ENCODE measurements around the gene FITM1.

The FITM1 gene

GRCh38 chr14:24122898-24123297, 7.6 kb upstream of the FITM1 start:
- Histone ChIP-seq H3K4me3 (ENCODE audit: low read length in 2 of 2) (no peak overlapping the region), H3K4me1 (ENCODE audit: control insufficient read depth, insufficient read depth, low read length) (no peaks in the 10 kb centered on the region), H3K9ac (ENCODE audit: low read length in 2 of 2) (no peak overlapping the region), H3K27me3 (ENCODE audit: control insufficient read depth in 1 of 2, insufficient read depth in 2 of 2, low read length in 2 of 2) (no peaks in the 10 kb centered on the region), H3K27ac (ENCODE audit: low read length) (no peak overlapping the region), H3K9me3 (ENCODE audit: control insufficient read depth in 2 of 2, low read length in 2 of 2) (no peaks in the 10 kb centered on the region), H3K36me3 (ENCODE audit: control insufficient read depth in 2 of 2, insufficient read depth in 2 of 2, low read length in 2 of 2) (peaks cover 42 to 44% of the 10 kb centered on the region in 2 donors)

GRCh38 chr14:24123424-24124417, 6.7 kb upstream of the FITM1 start:
- H3K36me3 ChIP-seq (ENCODE audit: control insufficient read depth in 2 of 2, insufficient read depth in 2 of 2, low read length in 2 of 2) = peaks cover 34 to 36% of the 10 kb centered on the region in 2 donors

GRCh38 chr14:24126939-24127338, 3.5 kb upstream of the FITM1 start:
- Histone ChIP-seq H3K27ac (ENCODE audit: low read length) (no peak overlapping the region), H3K4me1 (ENCODE audit: control insufficient read depth, insufficient read depth, low read length) (no peaks in the 10 kb centered on the region)

More at GRCh38 chr14:24123424-24124417, 6.7 kb upstream of the FITM1 start:
- no peak overlapping the region for H3K27ac ChIP-seq (ENCODE audit: low read length)
- no peaks in the 10 kb centered on the region for H3K9me3 ChIP-seq (ENCODE audit: control insufficient read depth in 2 of 2, low read length in 2 of 2)
- H3K9ac ChIP-seq (ENCODE audit: low read length in 2 of 2) = no peak overlapping the region
- H3K4me1 ChIP-seq (ENCODE audit: control insufficient read depth, insufficient read depth, low read length) = no peaks in the 10 kb centered on the region
- no peaks in the 10 kb centered on the region for H3K27me3 ChIP-seq (ENCODE audit: control insufficient read depth in 1 of 2, insufficient read depth in 2 of 2, low read length in 2 of 2)
- H3K4me3 ChIP-seq (ENCODE audit: low read length in 2 of 2) = no peak overlapping the region

GRCh38 chr14:24127673-24128072, 2.8 kb upstream of the FITM1 start:
- Histone ChIP-seq H3K36me3 (ENCODE audit: control insufficient read depth in 2 of 2, insufficient read depth in 2 of 2, low read length in 2 of 2) (peaks cover 8 to 9% of the 10 kb centered on the region in 2 donors), H3K27ac (ENCODE audit: low read length) (no peak overlapping the region), H3K4me1 (ENCODE audit: control insufficient read depth, insufficient read depth, low read length) (no peaks in the 10 kb centered on the region)

More at GRCh38 chr14:24126939-24127338, 3.5 kb upstream of the FITM1 start:
- no peak overlapping the region for H3K9ac ChIP-seq (ENCODE audit: low read length in 2 of 2)
- H3K9me3 ChIP-seq (ENCODE audit: control insufficient read depth in 2 of 2, low read length in 2 of 2) = no peaks in the 10 kb centered on the region
- H3K4me3 ChIP-seq (ENCODE audit: low read length in 2 of 2) = no peak overlapping the region
- no peaks in the 10 kb centered on the region for H3K27me3 ChIP-seq (ENCODE audit: control insufficient read depth in 1 of 2, insufficient read depth in 2 of 2, low read length in 2 of 2)
- H3K36me3 ChIP-seq (ENCODE audit: control insufficient read depth in 2 of 2, insufficient read depth in 2 of 2, low read length in 2 of 2) = peaks cover 11 to 13% of the 10 kb centered on the region in 2 donors

GRCh38 chr14:24129410-24129998, 955 bp upstream of the FITM1 start:
- Histone ChIP-seq H3K9me3 (ENCODE audit: control insufficient read depth in 2 of 2, low read length in 2 of 2) (no peaks in the 10 kb centered on the region), H3K27ac (ENCODE audit: low read length) (no peak overlapping the region), H3K27me3 (ENCODE audit: control insufficient read depth in 1 of 2, insufficient read depth in 2 of 2, low read length in 2 of 2) (no peaks in the 10 kb centered on the region), H3K4me1 (ENCODE audit: control insufficient read depth, insufficient read depth, low read length) (no peaks in the 10 kb centered on the region), H3K9ac (ENCODE audit: low read length in 2 of 2) (no peak overlapping the region), H3K36me3 (ENCODE audit: control insufficient read depth in 2 of 2, insufficient read depth in 2 of 2, low read length in 2 of 2) (no peaks in the 10 kb centered on the region), H3K4me3 (ENCODE audit: low read length in 2 of 2) (no peak overlapping the region)

More at GRCh38 chr14:24127673-24128072, 2.8 kb upstream of the FITM1 start:
- H3K9me3 ChIP-seq (ENCODE audit: control insufficient read depth in 2 of 2, low read length in 2 of 2) = no peaks in the 10 kb centered on the region
- H3K4me3 ChIP-seq (ENCODE audit: low read length in 2 of 2) = no peak overlapping the region
- H3K9ac ChIP-seq (ENCODE audit: low read length in 2 of 2) = no peak overlapping the region
- no peaks in the 10 kb centered on the region for H3K27me3 ChIP-seq (ENCODE audit: control insufficient read depth in 1 of 2, insufficient read depth in 2 of 2, low read length in 2 of 2)

GRCh38 chr14:24130717-24131548, 474 bp downstream of the FITM1 start:
- peaks cover 5% of the 10 kb centered on the region for H3K4me1 ChIP-seq (ENCODE audit: control insufficient read depth, insufficient read depth, low read length)
- no peaks in the 10 kb centered on the region for H3K27me3 ChIP-seq (ENCODE audit: control insufficient read depth in 1 of 2, insufficient read depth in 2 of 2, low read length in 2 of 2)
- no peak overlapping the region for H3K27ac ChIP-seq (ENCODE audit: low read length)
- H3K9ac ChIP-seq (ENCODE audit: low read length in 2 of 2) = no peak overlapping the region
- no peaks in the 10 kb centered on the region for H3K36me3 ChIP-seq (ENCODE audit: control insufficient read depth in 2 of 2, insufficient read depth in 2 of 2, low read length in 2 of 2)
- H3K4me3 ChIP-seq (ENCODE audit: low read length in 2 of 2) = no peak overlapping the region
- no peaks in the 10 kb centered on the region for H3K9me3 ChIP-seq (ENCODE audit: control insufficient read depth in 2 of 2, low read length in 2 of 2)

- Histone ChIP-seq H3K4me3 (ENCODE audit: low read length in 2 of 2) (no peak overlapping the region), H3K36me3 (ENCODE audit: control insufficient read depth in 2 of 2, insufficient read depth in 2 of 2, low read length in 2 of 2) (no peaks in the 10 kb centered on the region), H3K27ac (ENCODE audit: low read length) (no peak overlapping the region), H3K27me3 (ENCODE audit: control insufficient read depth in 1 of 2, insufficient read depth in 2 of 2, low read length in 2 of 2) (no peaks in the 10 kb centered on the region), H3K9me3 (ENCODE audit: control insufficient read depth in 2 of 2, low read length in 2 of 2) (no peaks in the 10 kb centered on the region), H3K9ac (ENCODE audit: low read length in 2 of 2) (no peak overlapping the region), H3K4me1 (ENCODE audit: control insufficient read depth, insufficient read depth, low read length) (peaks cover 9% of the 10 kb centered on the region)
These were observed 1.1 kb downstream of the FITM1 start for GRCh38 chr14:24131549-24131966.

- no peak overlapping the region for H3K4me3 ChIP-seq (ENCODE audit: low read length in 2 of 2)
- H3K27me3 ChIP-seq (ENCODE audit: control insufficient read depth in 1 of 2, insufficient read depth in 2 of 2, low read length in 2 of 2) = no peaks in the 10 kb centered on the region
- H3K9ac ChIP-seq (ENCODE audit: low read length in 2 of 2) = no peak overlapping the region
- peaks cover 15% of the 10 kb centered on the region for H3K4me1 ChIP-seq (ENCODE audit: control insufficient read depth, insufficient read depth, low read length)
- no peaks in the 10 kb centered on the region for H3K9me3 ChIP-seq (ENCODE audit: control insufficient read depth in 2 of 2, low read length in 2 of 2)
- no peaks in the 10 kb centered on the region for H3K36me3 ChIP-seq (ENCODE audit: control insufficient read depth in 2 of 2, insufficient read depth in 2 of 2, low read length in 2 of 2)
- H3K27ac ChIP-seq (ENCODE audit: low read length) = no peak overlapping the region
These were observed 1.7 kb downstream of the FITM1 start for GRCh38 chr14:24132061-24132685.

- H3K4me1 ChIP-seq (ENCODE audit: control insufficient read depth, insufficient read depth, low read length) = peaks cover 23% of the 10 kb centered on the region
These were observed 2.5 kb downstream of the FITM1 start for GRCh38 chr14:24132976-24133375.

GRCh38 chr14:24133735-24134134, 3.3 kb downstream of the FITM1 start:
- H3K9ac ChIP-seq (ENCODE audit: low read length in 2 of 2) = no peak overlapping the region
- H3K27ac ChIP-seq (ENCODE audit: low read length) = no peak overlapping the region
- no peak overlapping the region for H3K4me3 ChIP-seq (ENCODE audit: low read length in 2 of 2)
- peaks cover 28% of the 10 kb centered on the region for H3K4me1 ChIP-seq (ENCODE audit: control insufficient read depth, insufficient read depth, low read length)
- H3K27me3 ChIP-seq (ENCODE audit: control insufficient read depth in 1 of 2, insufficient read depth in 2 of 2, low read length in 2 of 2) = no peaks in the 10 kb centered on the region
- H3K36me3 ChIP-seq (ENCODE audit: control insufficient read depth in 2 of 2, insufficient read depth in 2 of 2, low read length in 2 of 2) = peaks cover 15% of the 10 kb centered on the region in 2 donors
- no peaks in the 10 kb centered on the region for H3K9me3 ChIP-seq (ENCODE audit: control insufficient read depth in 2 of 2, low read length in 2 of 2)

More at GRCh38 chr14:24132976-24133375, 2.5 kb downstream of the FITM1 start:
- Histone ChIP-seq H3K27me3 (ENCODE audit: control insufficient read depth in 1 of 2, insufficient read depth in 2 of 2, low read length in 2 of 2) (no peaks in the 10 kb centered on the region), H3K9ac (ENCODE audit: low read length in 2 of 2) (no peak overlapping the region), H3K36me3 (ENCODE audit: control insufficient read depth in 2 of 2, insufficient read depth in 2 of 2, low read length in 2 of 2) (peaks cover 7 to 8% of the 10 kb centered on the region in 2 donors), H3K27ac (ENCODE audit: low read length) (no peak overlapping the region), H3K9me3 (ENCODE audit: control insufficient read depth in 2 of 2, low read length in 2 of 2) (no peaks in the 10 kb centered on the region), H3K4me3 (ENCODE audit: low read length in 2 of 2) (no peak overlapping the region)

All from stomach smooth muscle (tissue), 2 donors.